ENCODE data around the gene CYGB. TPM values are rescaled to one million over a fixed set of nuclear protein-coding genes. Genes with fewer than 3 reads are reported as not detected.

Gene CYGB
- total and polyA plus RNA-seq, 2 of the 13 experiments (the other 11 are each of a cell fraction or from before 2014, with no cell fraction given): 18.9 to 27.1 TPM

DNA sequence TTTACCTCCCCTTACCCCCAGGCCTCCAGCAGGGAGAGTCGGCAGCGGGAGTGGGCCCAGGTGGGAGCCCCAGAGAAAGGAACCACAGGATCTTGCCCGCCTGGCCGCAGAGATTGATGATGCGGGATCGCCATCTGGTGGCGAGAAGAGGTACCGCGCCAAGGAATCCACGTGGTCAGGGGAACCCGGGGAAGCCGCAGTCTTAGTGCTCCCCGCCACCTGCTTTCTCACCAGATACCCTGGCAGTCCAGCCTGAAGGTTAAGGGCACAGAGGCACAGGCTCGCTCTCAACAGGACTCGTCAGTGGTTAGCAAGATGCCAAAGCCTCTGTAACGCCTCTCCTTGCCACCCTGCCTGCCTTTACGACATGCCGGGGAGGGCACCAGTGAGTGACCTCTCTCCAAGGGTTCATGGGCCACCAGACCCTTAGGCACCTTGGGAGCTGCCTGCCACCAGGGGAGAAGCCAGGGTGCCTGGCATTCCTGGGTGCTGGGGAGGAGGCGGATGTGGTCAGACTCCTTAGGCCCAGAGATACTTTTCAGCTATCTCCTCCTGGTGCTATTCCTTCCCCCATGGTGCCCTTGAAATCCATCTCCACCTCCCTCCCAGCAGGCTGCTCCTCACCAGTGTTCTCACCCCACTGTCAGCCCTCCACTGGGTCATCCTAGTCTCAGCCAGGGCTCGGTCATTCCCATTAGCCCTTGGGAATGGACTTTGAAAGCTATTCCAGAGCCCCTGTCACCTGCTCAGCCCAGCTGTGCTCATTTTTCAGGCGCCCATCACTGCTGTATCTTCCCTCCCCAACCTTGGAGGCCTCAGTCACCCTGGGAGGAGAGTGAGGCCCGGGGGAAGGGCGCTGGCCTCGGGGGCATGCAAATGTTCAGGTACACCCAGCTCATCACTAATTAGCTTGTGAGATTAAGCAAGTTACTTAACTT, 30.8 kb downstream of the CYGB start (continued):
- TF ChIP-seq, protein P1, sequence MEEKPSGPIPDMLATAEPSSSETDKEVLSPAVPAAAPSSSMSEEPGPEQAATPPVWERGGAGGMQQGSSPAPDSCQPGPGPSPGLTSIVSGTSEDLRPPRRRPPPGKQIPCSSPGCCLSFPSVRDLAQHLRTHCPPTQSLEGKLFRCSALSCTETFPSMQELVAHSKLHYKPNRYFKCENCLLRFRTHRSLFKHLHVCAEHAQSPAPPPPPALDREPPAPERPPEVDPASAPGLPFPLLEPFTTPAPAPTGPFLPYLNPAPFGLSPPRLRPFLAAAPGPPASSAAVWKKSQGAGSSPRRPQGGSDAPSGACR (CRISPR knock-in tag; IDR thresholded peaks at IDR 0.05): peak; percentile 84; the same call in 1 of the 2 replicates
- TF ChIP-seq ZNF510 (CRISPR knock-in tag; IDR thresholded peaks at IDR 0.05; ENCODE audit: low read depth): no peak
- TF ChIP-seq SYNCRIP (IDR thresholded peaks at IDR 0.05; ENCODE audit: insufficient read depth, low read depth, low read length): no peak
- TF ChIP-seq, protein P2, sequence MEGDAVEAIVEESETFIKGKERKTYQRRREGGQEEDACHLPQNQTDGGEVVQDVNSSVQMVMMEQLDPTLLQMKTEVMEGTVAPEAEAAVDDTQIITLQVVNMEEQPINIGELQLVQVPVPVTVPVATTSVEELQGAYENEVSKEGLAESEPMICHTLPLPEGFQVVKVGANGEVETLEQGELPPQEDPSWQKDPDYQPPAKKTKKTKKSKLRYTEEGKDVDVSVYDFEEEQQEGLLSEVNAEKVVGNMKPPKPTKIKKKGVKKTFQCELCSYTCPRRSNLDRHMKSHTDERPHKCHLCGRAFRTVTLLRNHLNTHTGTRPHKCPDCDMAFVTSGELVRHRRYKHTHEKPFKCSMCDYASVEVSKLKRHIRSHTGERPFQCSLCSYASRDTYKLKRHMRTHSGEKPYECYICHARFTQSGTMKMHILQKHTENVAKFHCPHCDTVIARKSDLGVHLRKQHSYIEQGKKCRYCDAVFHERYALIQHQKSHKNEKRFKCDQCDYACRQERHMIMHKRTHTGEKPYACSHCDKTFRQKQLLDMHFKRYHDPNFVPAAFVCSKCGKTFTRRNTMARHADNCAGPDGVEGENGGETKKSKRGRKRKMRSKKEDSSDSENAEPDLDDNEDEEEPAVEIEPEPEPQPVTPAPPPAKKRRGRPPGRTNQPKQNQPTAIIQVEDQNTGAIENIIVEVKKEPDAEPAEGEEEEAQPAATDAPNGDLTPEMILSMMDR (CRISPR knock-in tag; IDR thresholded peaks at IDR 0.05): peak; percentile 100
- no peak for TF ChIP-seq ZFAT (CRISPR knock-in tag; conservative IDR thresholded peaks at IDR 0.05)
- no peak for TF ChIP-seq ZNF317 (CRISPR knock-in tag; IDR thresholded peaks at IDR 0.05)
- TF ChIP-seq, protein P3, sequence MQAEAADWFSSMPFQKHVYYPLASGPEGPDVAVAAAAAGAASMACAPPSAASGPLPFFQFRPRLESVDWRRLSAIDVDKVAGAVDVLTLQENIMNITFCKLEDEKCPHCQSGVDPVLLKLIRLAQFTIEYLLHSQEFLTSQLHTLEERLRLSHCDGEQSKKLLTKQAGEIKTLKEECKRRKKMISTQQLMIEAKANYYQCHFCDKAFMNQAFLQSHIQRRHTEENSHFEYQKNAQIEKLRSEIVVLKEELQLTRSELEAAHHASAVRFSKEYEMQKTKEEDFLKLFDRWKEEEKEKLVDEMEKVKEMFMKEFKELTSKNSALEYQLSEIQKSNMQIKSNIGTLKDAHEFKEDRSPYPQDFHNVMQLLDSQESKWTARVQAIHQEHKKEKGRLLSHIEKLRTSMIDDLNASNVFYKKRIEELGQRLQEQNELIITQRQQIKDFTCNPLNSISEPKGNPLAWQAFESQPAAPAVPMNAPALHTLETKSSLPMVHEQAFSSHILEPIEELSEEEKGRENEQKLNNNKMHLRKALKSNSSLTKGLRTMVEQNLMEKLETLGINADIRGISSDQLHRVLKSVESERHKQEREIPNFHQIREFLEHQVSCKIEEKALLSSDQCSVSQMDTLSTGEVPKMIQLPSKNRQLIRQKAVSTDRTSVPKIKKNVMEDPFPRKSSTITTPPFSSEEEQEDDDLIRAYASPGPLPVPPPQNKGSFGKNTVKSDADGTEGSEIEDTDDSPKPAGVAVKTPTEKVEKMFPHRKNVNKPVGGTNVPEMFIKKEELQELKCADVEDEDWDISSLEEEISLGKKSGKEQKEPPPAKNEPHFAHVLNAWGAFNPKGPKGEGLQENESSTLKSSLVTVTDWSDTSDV (CRISPR knock-in tag; IDR thresholded peaks at IDR 0.05): peak; percentile 87; the same call in 1 of the 2 replicates
- no peak for TF ChIP-seq ZBTB3 (CRISPR knock-in tag; IDR thresholded peaks at IDR 0.05; ENCODE audit: borderline replicate concordance, low read depth)
- no peak for TF ChIP-seq ZNF816 (CRISPR knock-in tag; IDR thresholded peaks at IDR 0.05; ENCODE audit: borderline replicate concordance)
- no peak for TF ChIP-seq NFE2L2 (IDR thresholded peaks at IDR 0.05; ENCODE audit: low read length)
- no peak for TF ChIP-seq CBX2 (IDR thresholded peaks at IDR 0.05; ENCODE audit: low read depth, low read length)
- no peak for TF ChIP-seq CBX2 (CRISPR knock-in tag; IDR thresholded peaks at IDR 0.05; ENCODE audit: low read depth)
- no peak for TF ChIP-seq ZNF549 (CRISPR knock-in tag; IDR thresholded peaks at IDR 0.05)
